GM10266 (cell line): Measurements from ENCODE around the gene WDR12.

Experiments used
- DNase-seq: peaks from one replicate; pipeline ENCODE4 v3.0.0; 2012; ENCODE audit errors: extremely low spot score
- TF ChIP-seq, protein P1 (sequence below): IDR thresholded peaks from 2 replicates; pipeline ENCODE4 v1.5.1; 2012; ENCODE audit warnings: mild to moderate bottlenecking, low read depth; ENCODE audit not compliant: control insufficient read depth, insufficient read depth; ENCODE audit errors: missing control alignments

The WDR12 gene

DNA sequence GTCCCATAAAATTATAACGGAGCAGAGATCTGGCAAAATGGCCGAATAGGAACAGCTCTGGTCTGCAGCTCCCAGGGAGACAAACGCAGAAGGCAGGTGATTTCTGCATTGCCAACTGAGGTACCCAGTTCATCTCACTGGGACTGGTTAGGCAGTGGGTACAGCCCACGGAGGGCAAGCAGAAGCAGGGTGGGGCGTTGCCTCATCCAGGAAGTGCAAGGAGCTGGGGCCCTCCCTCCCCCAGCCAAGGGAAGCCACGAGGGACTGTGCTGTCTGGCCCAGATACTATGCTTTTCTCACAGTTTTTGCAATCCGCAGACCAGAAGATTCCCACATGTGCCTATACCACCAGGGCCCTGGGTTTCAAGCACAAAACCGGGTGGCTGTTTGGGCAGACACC is 62.7 kb downstream of the WDR12 start:
- DNase-seq: no peak
- TF ChIP-seq, protein P1, sequence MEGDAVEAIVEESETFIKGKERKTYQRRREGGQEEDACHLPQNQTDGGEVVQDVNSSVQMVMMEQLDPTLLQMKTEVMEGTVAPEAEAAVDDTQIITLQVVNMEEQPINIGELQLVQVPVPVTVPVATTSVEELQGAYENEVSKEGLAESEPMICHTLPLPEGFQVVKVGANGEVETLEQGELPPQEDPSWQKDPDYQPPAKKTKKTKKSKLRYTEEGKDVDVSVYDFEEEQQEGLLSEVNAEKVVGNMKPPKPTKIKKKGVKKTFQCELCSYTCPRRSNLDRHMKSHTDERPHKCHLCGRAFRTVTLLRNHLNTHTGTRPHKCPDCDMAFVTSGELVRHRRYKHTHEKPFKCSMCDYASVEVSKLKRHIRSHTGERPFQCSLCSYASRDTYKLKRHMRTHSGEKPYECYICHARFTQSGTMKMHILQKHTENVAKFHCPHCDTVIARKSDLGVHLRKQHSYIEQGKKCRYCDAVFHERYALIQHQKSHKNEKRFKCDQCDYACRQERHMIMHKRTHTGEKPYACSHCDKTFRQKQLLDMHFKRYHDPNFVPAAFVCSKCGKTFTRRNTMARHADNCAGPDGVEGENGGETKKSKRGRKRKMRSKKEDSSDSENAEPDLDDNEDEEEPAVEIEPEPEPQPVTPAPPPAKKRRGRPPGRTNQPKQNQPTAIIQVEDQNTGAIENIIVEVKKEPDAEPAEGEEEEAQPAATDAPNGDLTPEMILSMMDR: no peak

GRCh38 chr2:202847693-202848524 is 63.6 kb downstream of the WDR12 start:
- peak; percentile 19 for DNase-seq

GRCh38 chr2:202844656-202845055 is 66.8 kb downstream of the WDR12 start:
- TF ChIP-seq, protein P1: no peak
- no peak for DNase-seq

More at GRCh38 chr2:202847693-202848524, 63.6 kb downstream of the WDR12 start:
- TF ChIP-seq, protein P1: no peak

DNA sequence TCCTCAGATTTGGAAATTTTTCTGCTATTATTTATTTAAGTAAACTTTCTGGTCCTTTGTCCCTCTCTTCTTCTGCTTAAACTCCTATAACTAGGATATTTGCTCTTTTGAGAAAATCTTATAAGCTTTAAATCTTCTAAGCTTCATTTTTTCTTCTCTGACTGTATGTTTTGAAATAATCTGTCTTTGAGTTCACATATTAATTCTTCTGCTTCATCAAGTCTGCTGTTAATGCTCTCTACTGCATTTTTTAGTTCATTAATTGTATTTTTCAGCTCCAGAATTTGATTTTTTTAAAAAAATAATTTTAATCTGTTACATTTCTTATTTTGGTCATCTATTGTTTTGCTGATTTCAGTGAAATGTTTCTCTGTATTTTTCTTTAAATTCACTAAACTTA is 68.8 kb downstream of the WDR12 start:
- TF ChIP-seq, protein P1: no peak
- no peak for DNase-seq

DNA sequence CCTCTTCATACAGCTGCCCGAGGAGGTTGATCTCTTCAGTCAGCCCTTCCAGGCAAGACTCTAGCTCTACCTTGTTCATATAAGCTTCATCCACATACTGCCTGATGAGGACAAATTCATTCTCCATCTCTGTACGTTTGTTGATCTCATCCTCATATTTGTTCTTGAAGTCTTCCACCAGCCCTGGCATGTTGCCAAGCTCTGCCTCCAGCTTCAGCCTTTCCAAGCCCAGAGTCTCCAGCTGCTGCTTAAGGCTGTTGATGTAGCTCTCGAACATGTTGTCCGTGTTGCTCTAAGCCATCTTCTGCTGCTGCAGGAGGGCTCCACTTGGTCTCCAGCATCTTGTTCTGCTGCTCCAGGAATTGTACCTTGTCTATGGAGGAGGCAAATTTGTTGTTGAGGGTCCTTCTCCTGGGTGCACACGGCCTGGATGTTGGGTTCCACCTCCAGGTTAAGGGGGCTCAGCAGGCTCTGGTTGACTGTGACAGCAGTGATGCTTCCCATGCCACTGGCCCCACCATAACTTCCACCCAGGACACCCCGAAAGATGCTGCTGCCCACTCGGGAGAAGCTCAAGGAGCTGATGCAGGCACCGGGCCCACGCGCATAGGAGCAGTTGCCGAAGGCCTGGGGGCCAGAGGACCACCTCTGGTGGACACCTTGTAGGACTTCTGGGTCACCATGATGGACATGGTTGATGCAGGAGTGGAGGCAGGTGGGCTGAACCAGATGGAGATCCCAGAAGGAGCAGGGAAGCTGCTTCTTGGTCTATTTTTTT is 70.2 kb downstream of the WDR12 start:
- TF ChIP-seq, protein P1: no peak
- DNase-seq: no peak

DNA sequence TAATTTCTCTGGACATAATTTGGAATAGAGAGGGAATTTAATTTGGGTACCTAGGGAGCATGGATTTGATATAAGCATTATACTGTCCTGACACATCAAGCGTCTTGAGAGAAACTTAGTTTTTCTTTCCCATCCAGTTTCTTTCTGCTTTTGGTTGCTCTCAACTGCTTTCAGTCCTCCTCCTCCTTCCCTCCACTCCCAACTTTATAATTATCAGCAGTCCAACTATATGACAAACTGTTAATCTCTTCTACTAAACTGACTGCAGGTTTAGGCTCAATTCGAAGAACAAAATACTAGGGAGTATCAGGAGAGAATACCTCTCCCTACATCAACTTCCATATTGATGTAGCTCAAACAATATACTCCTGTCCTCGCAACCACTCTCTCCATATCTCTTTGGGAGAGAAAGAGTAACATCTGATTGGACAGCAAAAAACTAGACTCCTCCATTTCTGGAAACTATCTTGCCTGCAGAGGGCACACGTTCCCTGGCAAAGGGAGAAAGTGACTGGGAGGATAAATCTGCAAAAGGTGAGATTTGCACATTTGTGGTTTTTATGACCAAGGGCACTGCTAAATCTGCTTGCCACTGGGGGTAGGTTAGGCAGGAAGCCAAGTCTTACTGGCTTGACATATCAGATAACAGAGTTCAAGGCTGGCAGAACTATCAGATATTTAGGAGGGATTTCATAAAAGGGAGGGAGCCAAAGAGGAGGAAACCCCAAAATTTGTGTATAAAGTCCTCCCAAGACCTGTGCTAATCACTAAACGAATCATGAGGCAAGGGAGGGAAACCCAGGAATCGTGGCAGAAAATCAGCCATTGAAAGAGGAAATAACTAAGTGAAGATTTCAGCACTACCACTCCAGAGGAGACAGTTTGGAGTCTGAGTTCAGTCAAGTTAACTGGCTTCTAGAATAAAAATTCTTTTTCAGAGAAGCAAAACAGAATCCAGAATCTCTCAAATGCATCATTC is 79.9 kb downstream of the WDR12 start:
- TF ChIP-seq, protein P1: peak; percentile 61
- DNase-seq: peak; percentile 58
